Measurements from ENCODE around the gene HABP4.
A peak's percentile ranks its signal among the peaks of the same experiment; 100 is the strongest.

HABP4 gene

GRCh38 chr9:96464426-96464825, 14.5 kb downstream of the HABP4 start:
- H3K4me3 ChIP-seq (ENCODE audit: low read depth, low read length): no peak overlapping the region
- TF ChIP-seq CTCF (IDR thresholded peaks at IDR 0.05; ENCODE audit: low read depth, low read length, missing control alignments): no peak
- DNase-seq (ENCODE audit: low read depth): no peak

- TF ChIP-seq CTCF (IDR thresholded peaks at IDR 0.05; ENCODE audit: low read depth, low read length, missing control alignments): no peak
- H3K4me3 ChIP-seq (ENCODE audit: low read depth, low read length): no peak overlapping the region
- DNase-seq (ENCODE audit: low read depth): no peak
Observed at GRCh38 chr9:96467784-96468183, 17.8 kb downstream of the HABP4 start.

GRCh38 chr9:96476013-96476412, 26.0 kb downstream of the HABP4 start:
- no peak overlapping the region for H3K4me3 ChIP-seq (ENCODE audit: low read depth, low read length)
- TF ChIP-seq CTCF (IDR thresholded peaks at IDR 0.05; ENCODE audit: low read depth, low read length, missing control alignments): no peak
- DNase-seq (ENCODE audit: low read depth): no peak

- H3K4me3 ChIP-seq (ENCODE audit: low read depth, low read length): no peak overlapping the region
- no peak for DNase-seq (ENCODE audit: low read depth)
Observed at GRCh38 chr9:96476591-96476990, 26.6 kb downstream of the HABP4 start.

GRCh38 chr9:96478829-96479371, 28.9 kb downstream of the HABP4 start:
- TF ChIP-seq CTCF (IDR thresholded peaks at IDR 0.05; ENCODE audit: low read depth, low read length, missing control alignments): no peak
- no peak overlapping the region for H3K4me3 ChIP-seq (ENCODE audit: low read depth, low read length)
- DNase-seq (ENCODE audit: low read depth): peak; percentile 34

More at GRCh38 chr9:96476591-96476990, 26.6 kb downstream of the HABP4 start:
- TF ChIP-seq CTCF (IDR thresholded peaks at IDR 0.05; ENCODE audit: low read depth, low read length, missing control alignments): no peak

- no peak overlapping the region for H3K4me3 ChIP-seq (ENCODE audit: low read depth, low read length)
- no peak for TF ChIP-seq CTCF (IDR thresholded peaks at IDR 0.05; ENCODE audit: low read depth, low read length, missing control alignments)
Observed at GRCh38 chr9:96480736-96481135, 30.8 kb downstream of the HABP4 start.

GRCh38 chr9:96482476-96482875, 32.5 kb downstream of the HABP4 start:
- no peak for DNase-seq (ENCODE audit: low read depth)
- no peak for TF ChIP-seq CTCF (IDR thresholded peaks at IDR 0.05; ENCODE audit: low read depth, low read length, missing control alignments)
- no peak overlapping the region for H3K4me3 ChIP-seq (ENCODE audit: low read depth, low read length)

More at GRCh38 chr9:96480736-96481135, 30.8 kb downstream of the HABP4 start:
- no peak for DNase-seq (ENCODE audit: low read depth)

All from GM12864 (cell line).